ENCODE results near the gene RAI1.
"Not testable (repeated sequence)": the region's sequence is repeated elsewhere in the genome, so short reads cannot be mapped to it uniquely, and the experiment has no call there.

Gene RAI1

GRCh38 chr17:17677299-17678040 lies 3.8 kb upstream of the RAI1 start:
- peak overlapping the region in 1 of 3 experiments; percentile 32 for H3K4me3 Mint-ChIP-seq
- no peaks in the 10 kb centered on the region for H3K36me3 Mint-ChIP-seq (ENCODE audit: low read depth)
- peaks cover 24% of the 10 kb centered on the region for H3K4me1 Mint-ChIP-seq
- H3K9me3 Mint-ChIP-seq = no peaks in the 10 kb centered on the region
- TF ChIP-seq CTCF (IDR thresholded peaks at IDR 0.05; ENCODE audit: unreplicated experiment in 3 of 3) = no peak
- peaks cover 26% of the 10 kb centered on the region for H3K27me3 Mint-ChIP-seq (ENCODE audit: low read depth)
- H3K27ac Mint-ChIP-seq = no peak overlapping the region

- peaks cover 25% of the 10 kb centered on the region for H3K27me3 Mint-ChIP-seq (ENCODE audit: low read depth)
- peaks cover 22% of the 10 kb centered on the region for H3K4me1 Mint-ChIP-seq
- peak overlapping the region; percentile 0 to 6 (median 4) for H3K4me3 Mint-ChIP-seq
- not testable (repeated sequence) for H3K36me3 Mint-ChIP-seq (ENCODE audit: low read depth); H3K9me3 Mint-ChIP-seq
- H3K27ac Mint-ChIP-seq = peak overlapping the region in 2 of 3 experiments; percentile 9 to 25
These were observed 3.1 kb upstream of the RAI1 start for GRCh38 chr17:17678063-17678699.

GRCh38 chr17:17679243-17679642 lies 2.0 kb upstream of the RAI1 start:
- peaks cover 25% of the 10 kb centered on the region for H3K27me3 Mint-ChIP-seq (ENCODE audit: low read depth)
- H3K36me3 Mint-ChIP-seq (ENCODE audit: low read depth) = no peaks in the 10 kb centered on the region
- no peak for TF ChIP-seq CTCF (IDR thresholded peaks at IDR 0.05; ENCODE audit: unreplicated experiment in 3 of 3)
- peaks cover 31% of the 10 kb centered on the region for H3K4me1 Mint-ChIP-seq
- no peaks in the 10 kb centered on the region for H3K9me3 Mint-ChIP-seq
- peak overlapping the region; percentile 50 to 67 (median 58) for H3K4me3 Mint-ChIP-seq
- H3K27ac Mint-ChIP-seq = peak overlapping the region in 1 of 3 experiments; percentile 37

GRCh38 chr17:17679748-17680147 lies 1.5 kb upstream of the RAI1 start:
- TF ChIP-seq CTCF (IDR thresholded peaks at IDR 0.05; ENCODE audit: unreplicated experiment in 3 of 3) = no peak
- Mint-ChIP-seq H3K36me3 (ENCODE audit: low read depth) (no peaks in the 10 kb centered on the region), H3K27ac (peak overlapping the region in 1 of 3 experiments; percentile 37), H3K9me3 (no peaks in the 10 kb centered on the region), H3K4me1 (peaks cover 36% of the 10 kb centered on the region), H3K4me3 (peak overlapping the region; percentile 39 to 50 (median 40)), H3K27me3 (ENCODE audit: low read depth) (peaks cover 25% of the 10 kb centered on the region)

GRCh38 chr17:17680477-17681186 lies 626 bp upstream of the RAI1 start:
- peaks cover 22% of the 10 kb centered on the region for H3K27me3 Mint-ChIP-seq (ENCODE audit: low read depth)
- H3K4me3 Mint-ChIP-seq = peak overlapping the region; percentile 71 to 81 (median 74)
- TF ChIP-seq CTCF (IDR thresholded peaks at IDR 0.05; ENCODE audit: unreplicated experiment in 3 of 3) = no peak
- no peaks in the 10 kb centered on the region for H3K9me3 Mint-ChIP-seq
- peak overlapping the region; percentile 12 to 92 (median 60) for H3K27ac Mint-ChIP-seq
- peaks cover 44% of the 10 kb centered on the region for H3K4me1 Mint-ChIP-seq
- no peaks in the 10 kb centered on the region for H3K36me3 Mint-ChIP-seq (ENCODE audit: low read depth)

GRCh38 chr17:17681744-17682292 lies 560 bp downstream of the RAI1 start:
- no peaks in the 10 kb centered on the region for H3K9me3 Mint-ChIP-seq
- no peak for TF ChIP-seq CTCF (IDR thresholded peaks at IDR 0.05; ENCODE audit: unreplicated experiment in 3 of 3)
- H3K4me1 Mint-ChIP-seq = peaks cover 42% of the 10 kb centered on the region
- peak overlapping the region; percentile 86 to 91 (median 89) for H3K4me3 Mint-ChIP-seq
- peak overlapping the region in 2 of 3 experiments; percentile 72 to 93 for H3K27ac Mint-ChIP-seq
- H3K27me3 Mint-ChIP-seq (ENCODE audit: low read depth) = peaks cover 15% of the 10 kb centered on the region
- H3K36me3 Mint-ChIP-seq (ENCODE audit: low read depth) = no peaks in the 10 kb centered on the region

Measured in nephron (organoid).